PC-3 (cell line): ENCODE data around the gene DHCR7.

Source experiments
- CTCF ChIP-seq: fragments of 300-600 bp; sonication (generic); conservative IDR thresholded peaks from 2 replicates; pipeline ENCODE4 v1.5.1; 2017; ENCODE audit warnings: antibody characterized with exemption, low read depth, mild to moderate bottlenecking, low read length
- EZH2 ChIP-seq: fragments of 300-600 bp; sonication (generic); IDR thresholded peaks from one replicate; pipeline ENCODE4 v1.6.1; 2017; ENCODE audit warnings: antibody characterized with exemption, mild to moderate bottlenecking, low read length; ENCODE audit not compliant: unreplicated experiment
- EZH2phosphoT487 ChIP-seq: fragments of 300-600 bp; sonication (generic); IDR thresholded peaks from 2 replicates; pipeline ENCODE4 v1.6.1; 2018; ENCODE audit warnings: mild to moderate bottlenecking, antibody characterized with exemption, low read length, borderline replicate concordance

GRCh38 chr11:71474771-71475483 lies 26.7 kb upstream of the DHCR7 start:
- TF ChIP-seq CTCF (no peak), EZH2 (no peak), EZH2phosphoT487 (no peak)
